Adrenal gland (tissue), 12 donors: Measurements from ENCODE around the gene C10orf90. TPM values are rescaled to one million over a fixed set of nuclear protein-coding genes. Genes with fewer than 3 reads are reported as not detected.

Experiments used
- DNase-seq, 7 donors: peaks; one replicate each; pipeline ENCODE4 v3.0.0-alpha.2; 2019 to 2020
- H3K27ac ChIP-seq, 5 donors: fragments of 200-600 bp; sonication (generic) in 4 of 5; 1 replicate in 3 of 5; 2 replicates in 2 of 5; pipeline versions ENCODE4 v1.5.1 to v1.8.0; 2016 to 2020; ENCODE audit warnings: mild to moderate bottlenecking in 1 of 5
- H3K27me3 ChIP-seq: fragments of 200-600 bp; 2 replicates; pipeline ENCODE4 v1.8.0; 2021
- H3K36me3 ChIP-seq, 2 donors: fragments of 200-600 bp; replicated peaks in 1 of 2; 1 replicate in 1 of 2; 2 replicates in 1 of 2; pipeline versions ENCODE4 v1.5.1 to v1.8.0; 2018 to 2022
- H3K4me1 ChIP-seq, 2 donors: fragments of 200-600 bp; replicated peaks in 1 of 2; 1 replicate in 1 of 2; 2 replicates in 1 of 2; pipeline versions ENCODE4 v1.5.1 to v1.8.0; 2018 to 2021
- H3K4me3 ChIP-seq, 4 donors: fragments of 200-600 bp; sonication (generic) in 3 of 4; one replicate each; pipeline ENCODE4 v1.5.1; 2016 to 2018
- H3K9me3 ChIP-seq, 3 donors: fragments of 200-600 bp; sonication (generic) in 1 of 3; replicated peaks in 1 of 3; 1 replicate in 2 of 3; 2 replicates in 1 of 3; pipeline versions ENCODE4 v1.5.1 to v1.8.0; 2016 to 2021
- POLR2A ChIP-seq, 2 donors: fragments of 450-650 bp; IDR thresholded peaks; one replicate each; pipeline ENCODE4 v1.6.1; 2017; ENCODE audit warnings: antibody characterized with exemption in 2 of 2, mild to moderate bottlenecking in 2 of 2, moderate library complexity in 1 of 2
- WGBS, 4 donors: extraction: QIAGEN DNeasy Blood & Tissue Kit in 2 of 4; methylation state at CpG; one replicate each; pipeline versions ENCODE4 v1.1.5 to v1.1.7; 2013 to 2017; 5-methylcytosine and 5-hydroxymethylcytosine counted together
- intact Hi-C, 2 donors: fragments of 100-400 bp; cut with DNase I; formaldehyde crosslinking; loops; one replicate each; pipeline versions ENCODE4 v1.14.1 to v1.15.0; 2022 to 2023
- polyA plus RNA-seq, 3 donors: library from polyadenylated mRNA; stranded (reverse); fragments of 200-250 nt in 2 of 3; fragments of 350-450 nt in 1 of 3; fragmentation: Illumina TruSeq in 1 of 3; extraction: RNeasy Lipid Tissue Mini Kit (QIAGEN cat#74804) in 1 of 3; gene quantifications; one replicate each; pipeline ENCODE4 v1.2.3, GENCODE V29; 2013 to 2014
- total RNA-seq, 9 donors: library from RNA; depleted of rRNA in 4 of 9; stranded (reverse); fragments of >200 nt in 4 of 9; fragments of 120-200 nt in 1 of 9; fragmentation: NEBNext Ultra II Directional in 1 of 9; extraction: Animal tissue kit (Norgen Biotek cat#: 25700) in 1 of 9; gene quantifications; one replicate each; pipeline versions ENCODE4 v1.1.0 to v1.2.4, GENCODE V29; 2013 to 2023
- TF ChIP-seq, protein P1 (sequence below), 6 experiments: fragments of 450-650 bp in 4 of 6; fragments of 200-600 bp in 2 of 6; sonication (generic) in 1 of 6; IDR thresholded peaks; 1 replicate in 5 of 6; 2 replicates in 1 of 6; pipeline versions ENCODE4 v1.5.1 to v1.8.0; 2016 to 2021; ENCODE audit warnings: antibody characterized with exemption in 6 of 6, mild to moderate bottlenecking in 2 of 6, moderate library complexity in 1 of 6
- donor health status: healthy with polysubstance abuse.
- donor health status: Bipolar disorder and iron deficiency.
- donor health status: DM: yes; HTN: yes; CAD: no.
- donor health status: DM: no; HTN: no; CAD: no.
- donor health status: DM: no; HTN: no; CAD: no.
- donor health status: DM: yes; HTN: yes; CAD: no.

Gene C10orf90
- total and polyA plus RNA-seq, 12 donors: 0.10 to 0.18 TPM; not detected in 10

DNA sequence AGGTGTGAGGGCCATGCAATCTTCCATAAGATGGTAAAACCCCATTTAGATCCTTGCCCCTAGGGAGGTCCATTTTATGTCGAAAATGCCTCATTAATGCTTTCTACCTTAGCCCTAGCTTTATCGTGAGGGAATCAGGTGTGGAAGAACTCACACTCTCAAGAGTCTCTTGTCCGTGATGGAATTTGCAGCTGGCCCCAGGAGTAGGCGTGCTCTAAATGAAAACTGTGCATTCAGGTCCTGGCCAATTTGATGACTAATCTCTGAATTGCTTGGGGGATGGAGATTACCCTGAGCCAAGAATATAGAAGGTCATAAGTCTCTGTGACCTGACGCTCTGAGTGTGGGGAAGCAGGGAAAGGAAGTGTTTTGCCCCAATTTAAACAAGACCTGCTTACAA lies 6.6 kb downstream of the C10orf90 start:
- no peak overlapping the region for H3K27ac ChIP-seq
- intact Hi-C loops: no loop called here
- WGBS, 4 donors: 54 to 66% (median 56%) methylated on average over 5 of the region's 5 CpGs

DNA sequence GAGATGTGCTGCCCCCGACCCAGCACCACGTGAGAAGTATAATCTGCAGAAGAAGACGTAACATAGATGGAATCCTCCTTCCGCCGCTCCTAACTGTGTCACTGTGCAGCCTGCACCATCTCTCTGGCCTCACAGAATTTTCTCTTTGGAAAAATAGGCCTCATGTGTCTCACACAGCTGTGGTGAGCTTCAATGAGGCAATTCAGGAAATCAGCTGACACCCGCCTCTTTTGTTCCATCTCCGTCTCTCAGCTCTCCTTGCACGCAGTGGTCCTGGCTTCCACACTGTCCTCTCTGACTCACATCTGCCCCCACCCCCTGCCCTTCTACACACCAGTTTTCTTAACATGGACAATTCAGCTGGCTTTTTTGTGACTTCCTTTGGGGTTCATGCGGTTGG lies 7.2 kb downstream of the C10orf90 start:
- TF ChIP-seq, protein P1, sequence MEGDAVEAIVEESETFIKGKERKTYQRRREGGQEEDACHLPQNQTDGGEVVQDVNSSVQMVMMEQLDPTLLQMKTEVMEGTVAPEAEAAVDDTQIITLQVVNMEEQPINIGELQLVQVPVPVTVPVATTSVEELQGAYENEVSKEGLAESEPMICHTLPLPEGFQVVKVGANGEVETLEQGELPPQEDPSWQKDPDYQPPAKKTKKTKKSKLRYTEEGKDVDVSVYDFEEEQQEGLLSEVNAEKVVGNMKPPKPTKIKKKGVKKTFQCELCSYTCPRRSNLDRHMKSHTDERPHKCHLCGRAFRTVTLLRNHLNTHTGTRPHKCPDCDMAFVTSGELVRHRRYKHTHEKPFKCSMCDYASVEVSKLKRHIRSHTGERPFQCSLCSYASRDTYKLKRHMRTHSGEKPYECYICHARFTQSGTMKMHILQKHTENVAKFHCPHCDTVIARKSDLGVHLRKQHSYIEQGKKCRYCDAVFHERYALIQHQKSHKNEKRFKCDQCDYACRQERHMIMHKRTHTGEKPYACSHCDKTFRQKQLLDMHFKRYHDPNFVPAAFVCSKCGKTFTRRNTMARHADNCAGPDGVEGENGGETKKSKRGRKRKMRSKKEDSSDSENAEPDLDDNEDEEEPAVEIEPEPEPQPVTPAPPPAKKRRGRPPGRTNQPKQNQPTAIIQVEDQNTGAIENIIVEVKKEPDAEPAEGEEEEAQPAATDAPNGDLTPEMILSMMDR (IDR thresholded peaks at IDR 0.05): no peak
- no peak for TF ChIP-seq POLR2A (IDR thresholded peaks at IDR 0.05)
- peaks cover 9% of the 10 kb centered on the region for H3K27me3 ChIP-seq
- H3K9me3 ChIP-seq: no peaks in the 10 kb centered on the region
- no peaks in the 10 kb centered on the region for H3K36me3 ChIP-seq
- DNase-seq: no peak
- H3K27ac ChIP-seq: no peak overlapping the region
- 65 to 80% (median 77%) methylated on average over 9 of the region's 9 CpGs for WGBS, 4 donors
- no peaks in the 10 kb centered on the region for H3K4me1 ChIP-seq
- H3K4me3 ChIP-seq: no peak overlapping the region
- intact Hi-C loops: no loop called here

More for the DNA sequence above, 6.6 kb downstream of the C10orf90 start:
- H3K4me3 ChIP-seq: no peak overlapping the region
- H3K27me3 ChIP-seq: peaks cover 9% of the 10 kb centered on the region
- TF ChIP-seq, protein P1 (IDR thresholded peaks at IDR 0.05): no peak
- no peak for TF ChIP-seq POLR2A (IDR thresholded peaks at IDR 0.05)
- no peaks in the 10 kb centered on the region for H3K4me1 ChIP-seq
- H3K36me3 ChIP-seq: no peaks in the 10 kb centered on the region
- DNase-seq: no peak
- no peaks in the 10 kb centered on the region for H3K9me3 ChIP-seq

DNA sequence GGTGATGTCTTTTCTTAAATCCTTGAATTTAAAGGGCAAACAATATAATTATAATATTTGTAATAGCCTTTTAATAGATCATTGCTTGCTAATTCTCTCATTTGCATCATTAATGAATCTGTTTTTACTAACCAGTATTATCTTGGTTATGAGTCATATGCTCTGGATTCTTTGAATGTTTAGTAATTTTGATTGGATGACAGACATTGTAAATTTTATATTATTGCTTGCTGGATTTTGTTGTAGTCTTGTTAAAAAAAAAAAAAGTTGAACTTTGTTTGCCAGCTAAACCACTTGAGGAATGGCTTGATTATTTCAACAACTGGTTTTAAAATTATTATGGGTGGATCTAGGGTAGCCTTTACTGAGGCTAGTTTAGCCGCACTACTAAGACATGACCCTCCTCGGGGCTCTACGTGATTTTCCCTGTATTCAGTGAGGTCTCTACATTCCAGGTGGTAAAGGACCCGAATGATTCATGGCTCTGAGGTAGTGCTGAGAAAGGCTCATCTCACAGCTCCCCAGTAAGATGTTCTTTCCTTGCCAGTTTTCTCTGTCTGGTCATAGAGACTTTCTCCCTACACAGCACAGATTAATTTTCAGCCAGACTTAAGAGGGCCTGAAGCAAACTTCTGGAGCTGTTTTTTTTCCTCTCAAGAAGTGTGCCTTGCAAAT lies 8.5 kb downstream of the C10orf90 start:
- WGBS, 4 donors: 63 to 72% (median 69%) methylated on average over 4 of the region's 4 CpGs
- Histone ChIP-seq H3K4me3 (no peak overlapping the region), H3K9me3 (no peaks in the 10 kb centered on the region), H3K36me3 (no peaks in the 10 kb centered on the region), H3K27ac (no peak overlapping the region), H3K4me1 (no peaks in the 10 kb centered on the region), H3K27me3 (peaks cover 9% of the 10 kb centered on the region)
- intact Hi-C loops: no loop called here
- TF ChIP-seq POLR2A (IDR thresholded peaks at IDR 0.05): no peak
- TF ChIP-seq, protein P1 (IDR thresholded peaks at IDR 0.05): no peak
- no peak for DNase-seq

DNA sequence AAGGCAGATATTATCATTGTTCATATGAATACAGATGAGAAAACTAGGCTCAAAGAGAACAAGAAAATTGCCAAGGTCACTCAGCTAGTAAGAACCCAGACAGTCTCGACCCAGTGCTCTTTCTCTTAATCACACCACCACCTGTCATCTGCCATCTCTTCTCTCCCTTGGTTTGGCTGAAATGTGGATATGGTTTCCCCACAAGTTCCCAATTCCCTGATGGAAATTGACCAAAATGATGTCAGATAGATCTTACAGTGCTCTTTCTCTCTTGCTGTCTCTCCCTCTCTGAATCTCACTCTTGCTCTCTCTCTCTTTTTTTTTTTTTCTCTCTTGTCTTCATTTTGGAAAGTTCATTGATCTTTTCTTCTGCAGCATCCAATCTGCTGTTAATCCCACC lies 9.1 kb downstream of the C10orf90 start:
- Histone ChIP-seq H3K4me1 (no peaks in the 10 kb centered on the region), H3K36me3 (no peaks in the 10 kb centered on the region), H3K27ac (no peak overlapping the region), H3K27me3 (peaks cover 9% of the 10 kb centered on the region), H3K9me3 (no peaks in the 10 kb centered on the region), H3K4me3 (no peak overlapping the region)
- intact Hi-C loops: no loop called here
- WGBS, 4 donors: 40 to 56% (median 54%) methylated on average over 1 of the region's 1 CpG
- no peak for TF ChIP-seq POLR2A (IDR thresholded peaks at IDR 0.05)
- TF ChIP-seq, protein P1 (IDR thresholded peaks at IDR 0.05): no peak
- no peak for DNase-seq
